HEK293T (cell line): Measurements from ENCODE around the gene SMIM38.

Experiments used
- CTCF ChIA-PET: fragments of 350-600 bp; formaldehyde crosslinking; extraction: SDS; loops from one replicate; lab custom pipeline; 2021; ENCODE audit warnings: antibody characterized with exemption, inconsistent platforms; lab: Yijun Ruan, JAX
- POLR2A ChIA-PET: fragments of 350-600 bp; formaldehyde crosslinking; extraction: SDS; loops from one replicate; lab custom pipeline; 2020; ENCODE audit warnings: antibody characterized with exemption, inconsistent platforms; lab: Yijun Ruan, JAX
- DNase-seq: peaks from one replicate; pipeline ENCODE4 v3.0.0; 2012; ENCODE audit warnings: mixed read lengths; ENCODE audit errors: extremely low spot score
- ARNT ChIP-seq: fragments of 450-650 bp; IDR thresholded peaks from 2 replicates; pipeline ENCODE4 v1.6.1; 2017; ENCODE audit warnings: mild to moderate bottlenecking
- BHLHE40 ChIP-seq: fragments of 450-650 bp; IDR thresholded peaks from 2 replicates; pipeline ENCODE4 v1.6.1; 2016; ENCODE audit warnings: mild to moderate bottlenecking, moderate library complexity, borderline replicate concordance
- CTBP1 ChIP-seq: fragments of 450-650 bp; IDR thresholded peaks from 2 replicates; pipeline ENCODE4 v1.6.1; 2016; ENCODE audit warnings: borderline replicate concordance
- ELF4 ChIP-seq: fragments of 450-650 bp; IDR thresholded peaks from 2 replicates; pipeline ENCODE4 v1.6.1; 2017; ENCODE audit warnings: antibody characterized with exemption
- FOXA1 ChIP-seq: fragments of 450-650 bp; IDR thresholded peaks from 2 replicates; pipeline ENCODE4 v1.6.1; 2016; ENCODE audit warnings: mild to moderate bottlenecking
- FOXK2 ChIP-seq: fragments of 450-650 bp; IDR thresholded peaks from 2 replicates; pipeline ENCODE4 v1.6.1; 2016; ENCODE audit warnings: mild to moderate bottlenecking
- FOXM1 ChIP-seq: fragments of 450-650 bp; IDR thresholded peaks from 2 replicates; pipeline ENCODE4 v1.6.1; 2017; ENCODE audit warnings: mild to moderate bottlenecking, borderline replicate concordance
- HDGF ChIP-seq: fragments of 450-650 bp; IDR thresholded peaks from 2 replicates; pipeline ENCODE4 v1.6.1; 2017; ENCODE audit warnings: antibody characterized with exemption, borderline replicate concordance
- L3MBTL2 ChIP-seq: fragments of 450-650 bp; conservative IDR thresholded peaks from 2 replicates; pipeline ENCODE4 v1.6.1; 2016; ENCODE audit warnings: mild to moderate bottlenecking
- LEF1 ChIP-seq: fragments of 450-650 bp; IDR thresholded peaks from 2 replicates; pipeline ENCODE4 v1.6.1; 2017; ENCODE audit warnings: mild to moderate bottlenecking, borderline replicate concordance
- NFRKB ChIP-seq: fragments of 450-650 bp; IDR thresholded peaks from 2 replicates; pipeline ENCODE4 v1.6.1; 2016; ENCODE audit warnings: mild to moderate bottlenecking, moderate library complexity
- SP1 ChIP-seq: fragments of 450-650 bp; IDR thresholded peaks from 2 replicates; pipeline ENCODE4 v1.6.1; 2017
- SUZ12 ChIP-seq: fragments of 450-650 bp; IDR thresholded peaks from 2 replicates; pipeline ENCODE4 v1.6.1; 2016; ENCODE audit warnings: mild to moderate bottlenecking
- TARDBP ChIP-seq: fragments of 450-650 bp; IDR thresholded peaks from 2 replicates; pipeline ENCODE4 v1.6.1; 2016
- ZNF384 ChIP-seq: fragments of 450-650 bp; IDR thresholded peaks from 2 replicates; pipeline ENCODE4 v1.6.1; 2016
- TF ChIP-seq, protein P1 (sequence below): fragments of 450-650 bp; IDR thresholded peaks from 2 replicates; pipeline ENCODE4 v1.6.1; 2016

The SMIM38 gene

GRCh38 chr11:69154211-69154913, 1.4 kb upstream of the SMIM38 start:
- no peak for DNase-seq
- CTCF ChIA-PET, result interaction anchor here (0.7 kb wide), 1 partner anchor 23 kb away, joined by 3 read pairs; no protein-coding TSS in a partner anchor
- POLR2A ChIA-PET, result no interaction called here
- no peak for TF ChIP-seq ARNT
- no peak for TF ChIP-seq SUZ12
- no peak for TF ChIP-seq HDGF
- TF ChIP-seq ZNF384, result no peak
- TF ChIP-seq BHLHE40, result no peak
- no peak for TF ChIP-seq FOXK2
- no peak for TF ChIP-seq ELF4
- TF ChIP-seq, protein P1, sequence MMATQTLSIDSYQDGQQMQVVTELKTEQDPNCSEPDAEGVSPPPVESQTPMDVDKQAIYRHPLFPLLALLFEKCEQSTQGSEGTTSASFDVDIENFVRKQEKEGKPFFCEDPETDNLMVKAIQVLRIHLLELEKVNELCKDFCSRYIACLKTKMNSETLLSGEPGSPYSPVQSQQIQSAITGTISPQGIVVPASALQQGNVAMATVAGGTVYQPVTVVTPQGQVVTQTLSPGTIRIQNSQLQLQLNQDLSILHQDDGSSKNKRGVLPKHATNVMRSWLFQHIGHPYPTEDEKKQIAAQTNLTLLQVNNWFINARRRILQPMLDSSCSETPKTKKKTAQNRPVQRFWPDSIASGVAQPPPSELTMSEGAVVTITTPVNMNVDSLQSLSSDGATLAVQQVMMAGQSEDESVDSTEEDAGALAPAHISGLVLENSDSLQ, result no peak
- no peak for TF ChIP-seq LEF1
- no peak for TF ChIP-seq SP1

GRCh38 chr11:69154938-69155301, 815 bp upstream of the SMIM38 start:
- ChIA-PET CTCF (no interaction called here), POLR2A (no interaction called here)
- TF ChIP-seq SUZ12 (no peak), FOXM1 (no peak), ARNT (no peak), LEF1 (no peak), BHLHE40 (no peak), FOXA1 (no peak), FOXK2 (no peak), SP1 (no peak), NFRKB (no peak), ZNF384 (no peak), ELF4 (no peak), HDGF (no peak), CTBP1 (no peak), L3MBTL2 (no peak), TARDBP (no peak)
- TF ChIP-seq, protein P1, result no peak
- no peak for DNase-seq

GRCh38 chr11:69156235-69156639, 502 bp downstream of the SMIM38 start:
- POLR2A ChIA-PET, result no interaction called here
- CTCF ChIA-PET, result no interaction called here
- no peak for DNase-seq
- TF ChIP-seq ARNT (no peak), NFRKB (no peak), HDGF (no peak), L3MBTL2 (no peak), FOXM1 (no peak), BHLHE40 (no peak), ZNF384 (no peak), FOXK2 (no peak)

GRCh38 chr11:69156673-69157155, 979 bp downstream of the SMIM38 start:
- no peak for DNase-seq
- TF ChIP-seq TARDBP (no peak), NFRKB (no peak), FOXA1 (no peak), L3MBTL2 (no peak), LEF1 (no peak), HDGF (no peak), ELF4 (no peak), SUZ12 (no peak), FOXK2 (no peak), ZNF384 (no peak)
- TF ChIP-seq, protein P1, result no peak
- ChIA-PET POLR2A (no interaction called here), CTCF (no interaction called here)

DNA sequence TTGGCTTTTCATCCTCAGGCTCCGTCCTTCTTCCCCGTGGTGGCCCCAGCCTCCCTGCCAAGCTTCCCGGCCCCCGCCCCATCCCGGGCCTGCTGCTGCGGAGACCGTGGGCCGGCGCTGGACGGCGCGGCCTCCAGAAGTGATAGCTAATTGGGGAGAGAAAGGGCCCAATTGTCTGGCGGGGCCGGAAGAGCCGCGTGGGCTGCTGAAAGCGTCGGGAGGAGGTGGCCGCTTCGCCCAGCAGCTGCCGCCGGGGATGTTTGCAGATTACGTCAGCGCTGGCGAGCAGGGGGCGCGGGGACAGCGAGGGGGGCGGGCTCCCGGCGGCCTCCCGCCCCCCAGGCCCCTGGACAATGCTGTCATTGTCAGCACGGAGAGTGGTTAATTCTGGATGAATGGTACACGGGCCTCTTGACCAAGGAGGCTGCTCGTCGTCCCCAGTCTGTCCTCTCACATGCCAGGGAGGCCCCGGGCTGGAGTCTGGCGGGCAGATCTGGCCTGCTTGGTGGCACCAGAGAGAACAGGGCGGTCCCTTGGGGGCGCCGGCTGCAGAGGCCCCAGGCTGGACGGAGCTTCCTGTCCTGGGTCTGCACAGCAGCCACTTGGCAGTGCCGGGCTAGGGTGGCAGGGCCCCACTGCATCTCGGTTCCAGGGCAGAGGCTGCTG, 1.6 kb downstream of the SMIM38 start:
- DNase-seq, result no peak
- TF ChIP-seq FOXK2, result no peak
- no peak for TF ChIP-seq HDGF
- no peak for TF ChIP-seq ELF4
- no peak for TF ChIP-seq BHLHE40
- no peak for TF ChIP-seq ARNT
- no peak for TF ChIP-seq FOXM1
- TF ChIP-seq TARDBP, result no peak
- no peak for TF ChIP-seq SUZ12
- TF ChIP-seq, protein P1, result no peak
- TF ChIP-seq LEF1, result no peak
- POLR2A ChIA-PET, result no interaction called here
- CTCF ChIA-PET, result no interaction called here

DNA sequence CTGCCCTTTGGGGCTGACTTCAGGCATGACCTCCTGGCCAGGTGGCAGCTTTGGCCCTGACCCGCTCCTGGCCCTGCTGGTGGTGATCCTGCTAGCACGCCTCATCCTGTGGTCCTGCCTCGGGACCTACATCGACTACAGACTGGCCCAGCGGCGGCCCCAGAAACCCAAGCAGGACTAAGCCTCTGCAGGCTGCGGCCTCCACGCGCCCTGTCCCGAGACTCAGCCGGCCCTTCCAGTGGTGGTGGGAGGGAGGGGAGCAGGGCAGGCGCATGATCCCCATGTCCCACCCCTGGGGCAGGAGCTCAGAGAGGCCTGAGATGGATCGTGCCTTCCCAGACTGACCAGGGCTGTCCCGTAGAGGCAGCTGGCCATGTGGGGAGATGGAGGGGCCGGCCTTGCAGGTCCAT, 2.1 kb downstream of the SMIM38 start:
- DNase-seq, result no peak
- TF ChIP-seq SP1, result no peak
- no peak for TF ChIP-seq ZNF384
- TF ChIP-seq TARDBP, result no peak
- TF ChIP-seq NFRKB, result no peak
- no peak for TF ChIP-seq BHLHE40
- TF ChIP-seq LEF1, result no peak
- no peak for TF ChIP-seq ELF4
- TF ChIP-seq FOXK2, result no peak
- ChIA-PET CTCF (no interaction called here), POLR2A (no interaction called here)
